GM21723 (cell line): ENCODE data around the gene B3GNT5.

Experiments used
- ATAC-seq: cut with Tn5 transposase; IDR thresholded peaks from one replicate; pipeline ENCODE4 v1.9.1; 2021; ENCODE audit warnings: mild to moderate bottlenecking, moderate library complexity; ENCODE audit not compliant: unreplicated experiment

B3GNT5 gene

GRCh38 chr3:183287301-183287971, 34.4 kb downstream of the B3GNT5 start:
- no peak for ATAC-seq

GRCh38 chr3:183288117-183288516, 35.1 kb downstream of the B3GNT5 start:
- no peak for ATAC-seq

- no peak for ATAC-seq
Observed at GRCh38 chr3:183290216-183290615, 37.2 kb downstream of the B3GNT5 start.

- ATAC-seq, result no peak
Observed at GRCh38 chr3:183291497-183292031, 38.5 kb downstream of the B3GNT5 start.

GRCh38 chr3:183293966-183294365, 40.9 kb downstream of the B3GNT5 start:
- no peak for ATAC-seq

GRCh38 chr3:183295211-183295610, 42.2 kb downstream of the B3GNT5 start:
- ATAC-seq, result no peak

GRCh38 chr3:183296944-183297343, 43.9 kb downstream of the B3GNT5 start:
- ATAC-seq, result no peak

GRCh38 chr3:183298701-183299153, 45.7 kb downstream of the B3GNT5 start:
- ATAC-seq, result no peak

- ATAC-seq, result no peak
Observed at GRCh38 chr3:183299976-183300375, 46.9 kb downstream of the B3GNT5 start.

- no peak for ATAC-seq
Observed at GRCh38 chr3:183300996-183301562, 48.0 kb downstream of the B3GNT5 start.

- no peak for ATAC-seq
Observed at GRCh38 chr3:183301937-183302580, 49.0 kb downstream of the B3GNT5 start.

GRCh38 chr3:183303690-183304089, 50.6 kb downstream of the B3GNT5 start:
- ATAC-seq, result no peak

- peak; percentile 86 for ATAC-seq
Observed at GRCh38 chr3:183306798-183307671, 54.0 kb downstream of the B3GNT5 start.

- ATAC-seq, result no peak
Observed at GRCh38 chr3:183307749-183308148, 54.7 kb downstream of the B3GNT5 start.

- no peak for ATAC-seq
Observed at GRCh38 chr3:183308751-183309150, 55.7 kb downstream of the B3GNT5 start.

- no peak for ATAC-seq
Observed at GRCh38 chr3:183309276-183309675, 56.2 kb downstream of the B3GNT5 start.

GRCh38 chr3:183310936-183311335, 57.9 kb downstream of the B3GNT5 start:
- ATAC-seq, result no peak

- ATAC-seq, result no peak
Observed at GRCh38 chr3:183312433-183312832, 59.4 kb downstream of the B3GNT5 start.

- ATAC-seq, result no peak
Observed at GRCh38 chr3:183313351-183313750, 60.3 kb downstream of the B3GNT5 start.

- ATAC-seq, result no peak
Observed at GRCh38 chr3:183313764-183314163, 60.7 kb downstream of the B3GNT5 start.

GRCh38 chr3:183315739-183316138, 62.7 kb downstream of the B3GNT5 start:
- no peak for ATAC-seq
